Stimulated activated CD8-positive, alpha-beta memory T cell treated with anti-CD3 and anti-CD28 coated beads, Interleukin-4, amount 100 ng/mL, for 1 hour (primary cell): ENCODE measurements around the gene CNGA4.
"Not testable (repeated sequence)": the region's sequence is repeated elsewhere in the genome, so short reads cannot be mapped to it uniquely, and the experiment has no call there.

Source experiments
- DNase-seq, 2 donors: peaks; one replicate each; pipeline ENCODE4 v3.0.0-alpha.2; 2020; ENCODE audit warnings: low read depth in 2 of 2, low spot score in 1 of 2

Gene CNGA4

DNA sequence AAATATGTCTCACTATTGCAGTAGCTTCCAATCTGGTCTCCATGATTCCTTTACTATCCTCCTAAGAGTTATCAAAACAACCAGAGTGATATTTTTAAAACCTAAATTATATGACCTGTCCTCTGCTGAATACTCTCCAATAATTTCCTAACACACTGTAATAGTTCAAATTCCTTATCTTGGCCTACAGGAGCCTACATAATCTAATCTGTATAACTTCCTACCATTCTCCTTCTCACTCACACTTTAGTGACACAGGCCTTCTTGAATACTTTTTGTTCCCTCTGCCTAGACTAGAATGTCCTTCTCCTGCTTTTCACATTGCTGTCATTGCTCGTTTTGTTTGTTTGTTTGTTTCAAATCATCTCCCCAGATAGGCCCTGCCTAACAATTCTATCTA is 13.9 kb upstream of the CNGA4 start:
- no peak for DNase-seq

DNA sequence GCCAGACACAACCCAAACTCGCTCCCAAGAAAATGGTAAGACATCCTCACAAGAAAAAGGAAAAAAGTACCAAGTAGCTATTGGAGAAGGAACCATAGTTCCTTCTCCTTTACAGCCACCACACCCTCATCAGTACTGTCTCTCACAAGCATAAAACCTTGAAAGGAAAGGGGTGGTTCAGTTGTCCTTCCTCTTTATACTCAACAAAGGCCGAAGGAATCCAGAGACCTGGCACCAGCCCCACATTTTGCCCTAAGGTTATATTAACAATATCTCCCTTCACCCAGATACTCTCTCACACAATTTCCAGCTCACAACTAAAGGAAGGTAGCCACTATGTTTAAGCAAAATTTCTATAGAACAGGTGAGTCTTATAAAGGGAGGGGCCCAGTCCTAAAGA is 13.0 kb upstream of the CNGA4 start:
- DNase-seq: no peak

DNA sequence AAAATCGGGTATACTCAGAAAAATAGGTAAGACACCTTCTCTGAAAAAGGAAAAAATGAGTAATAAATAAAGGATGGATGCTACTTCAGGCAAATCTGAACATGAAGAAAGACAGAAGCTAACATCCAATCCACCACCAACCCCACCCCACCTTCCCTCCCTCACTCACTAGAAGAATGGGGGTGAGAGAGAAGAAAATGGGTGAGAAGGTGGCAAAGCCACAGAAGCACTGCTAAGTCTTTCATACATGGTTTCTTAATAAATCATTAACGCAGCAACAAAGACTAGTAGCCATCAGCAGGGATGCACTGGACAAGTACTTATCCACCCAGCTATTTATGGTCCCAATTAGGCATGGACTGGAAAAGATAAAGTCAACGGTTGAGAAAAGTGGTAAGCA is 10.4 kb upstream of the CNGA4 start:
- no peak for DNase-seq

DNA sequence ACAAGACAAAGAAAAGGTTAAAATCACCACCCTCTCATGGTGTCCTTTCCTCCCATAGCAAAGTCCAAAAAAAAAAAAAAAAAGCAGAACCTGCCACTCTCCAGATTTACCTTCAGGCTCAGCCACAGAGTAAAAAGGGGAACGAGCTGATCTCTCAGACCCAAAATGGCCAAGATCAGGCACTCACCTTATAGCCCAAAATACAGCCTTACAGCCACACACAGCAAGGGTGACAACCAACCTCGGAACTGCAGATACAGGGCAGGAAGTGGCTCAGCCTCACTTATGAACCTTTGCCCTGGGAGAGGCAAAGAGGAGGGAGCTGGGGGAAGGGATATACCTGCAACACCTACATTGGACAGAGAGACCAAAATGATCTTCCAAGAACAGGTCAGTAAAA is 9.0 kb upstream of the CNGA4 start:
- no peak for DNase-seq

DNA sequence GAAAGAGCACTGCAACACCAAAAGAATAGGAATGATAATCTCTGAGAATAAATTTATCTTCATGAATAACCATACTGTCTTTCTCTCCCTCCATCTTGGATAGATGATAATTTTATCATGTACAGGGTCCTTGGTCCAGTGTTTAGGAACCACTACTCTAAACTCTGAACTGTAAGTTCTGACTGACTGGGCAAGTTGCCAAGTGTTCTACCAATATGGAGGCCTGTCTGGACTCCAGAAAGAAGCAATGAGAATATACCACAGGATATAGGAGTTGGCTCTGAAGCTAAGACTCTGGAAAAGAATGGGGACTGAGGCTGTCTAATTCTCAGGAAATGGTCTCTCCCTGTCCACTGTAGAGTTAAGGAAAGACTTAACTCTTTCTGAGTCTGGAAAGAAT is 6.0 kb upstream of the CNGA4 start:
- no peak for DNase-seq

DNA sequence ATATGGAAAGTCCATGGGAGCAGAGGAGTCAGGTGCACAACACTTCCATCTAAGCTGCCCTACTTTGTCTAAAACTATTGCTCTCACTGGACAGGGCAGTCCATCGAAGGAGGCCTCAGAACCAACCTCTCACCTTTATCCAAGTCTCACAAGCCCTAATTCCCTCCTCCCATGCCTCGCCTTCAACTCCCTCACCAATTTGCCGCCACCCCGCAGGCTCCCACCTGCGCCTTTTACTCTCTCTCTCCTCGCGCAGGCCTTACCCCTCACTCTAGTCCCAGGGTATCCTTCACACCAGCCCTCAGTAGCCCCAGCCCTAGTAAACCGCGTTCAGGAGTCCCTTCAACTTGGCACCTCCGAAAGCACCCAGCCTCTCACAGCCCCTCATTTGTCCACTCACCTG is 4.9 kb upstream of the CNGA4 start:
- no peak for DNase-seq

DNA sequence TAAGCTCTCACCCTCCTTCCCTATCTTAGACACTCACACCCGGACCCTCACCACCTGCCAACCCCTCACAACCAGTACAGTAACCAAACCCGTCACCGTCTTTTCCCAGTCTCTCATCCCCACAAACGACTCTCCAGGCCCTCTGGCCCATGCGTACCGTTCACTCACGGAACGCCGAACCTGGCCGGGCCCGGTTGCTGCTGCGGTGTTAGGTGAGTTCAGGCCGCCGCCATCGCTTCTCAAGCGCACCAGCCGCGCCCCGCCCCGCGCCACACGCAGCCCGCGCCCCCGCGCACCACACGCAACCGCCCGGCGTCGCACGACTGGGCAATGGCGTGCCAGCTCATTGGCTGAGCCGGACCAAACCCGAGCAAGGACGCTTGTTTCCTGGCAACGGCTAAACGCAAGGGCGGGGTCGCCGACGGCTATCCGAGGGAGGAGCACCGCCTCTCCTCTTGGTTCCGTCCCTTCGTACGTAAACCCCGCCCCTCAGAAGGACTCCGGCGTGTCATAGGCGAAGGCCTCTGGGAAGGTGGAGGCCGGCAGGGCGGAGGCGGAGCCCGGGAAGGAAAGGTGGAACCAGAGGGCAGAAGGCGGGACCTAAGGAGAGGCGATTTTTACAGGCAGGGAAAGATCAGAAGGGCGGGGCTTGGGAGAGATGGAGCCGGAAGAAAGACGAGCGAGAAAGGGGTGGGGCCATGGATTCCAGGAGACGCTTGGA is 4.3 kb upstream of the CNGA4 start, which contains the start of gene FHIP1B:
TSS of gene FHIP1B (minus strand) at position 250 of the 721 bp plus-strand sequence. CDS start 10,120 bp downstream, outside the sequence.
- peak; percentile 95 to 99 for DNase-seq

DNA sequence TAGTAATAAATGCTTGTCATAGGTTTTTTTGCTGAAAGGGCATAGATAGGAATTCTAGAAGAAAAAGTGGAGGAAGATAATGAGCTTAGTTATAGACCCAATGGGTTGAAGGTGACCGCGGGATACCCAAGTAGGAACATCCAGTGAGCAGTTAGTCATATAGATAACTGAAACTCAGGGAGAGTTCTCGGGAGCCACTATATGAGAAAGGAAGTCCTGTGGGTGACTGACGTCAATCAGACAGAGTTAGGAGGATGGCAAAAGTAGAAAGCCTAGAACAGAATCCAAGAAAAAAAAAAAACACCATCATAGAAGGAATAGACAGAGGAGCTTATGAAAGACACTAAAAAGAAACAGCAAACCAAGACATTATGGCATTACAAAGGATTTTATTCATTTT is 1.6 kb upstream of the CNGA4 start:
- no peak for DNase-seq

DNA sequence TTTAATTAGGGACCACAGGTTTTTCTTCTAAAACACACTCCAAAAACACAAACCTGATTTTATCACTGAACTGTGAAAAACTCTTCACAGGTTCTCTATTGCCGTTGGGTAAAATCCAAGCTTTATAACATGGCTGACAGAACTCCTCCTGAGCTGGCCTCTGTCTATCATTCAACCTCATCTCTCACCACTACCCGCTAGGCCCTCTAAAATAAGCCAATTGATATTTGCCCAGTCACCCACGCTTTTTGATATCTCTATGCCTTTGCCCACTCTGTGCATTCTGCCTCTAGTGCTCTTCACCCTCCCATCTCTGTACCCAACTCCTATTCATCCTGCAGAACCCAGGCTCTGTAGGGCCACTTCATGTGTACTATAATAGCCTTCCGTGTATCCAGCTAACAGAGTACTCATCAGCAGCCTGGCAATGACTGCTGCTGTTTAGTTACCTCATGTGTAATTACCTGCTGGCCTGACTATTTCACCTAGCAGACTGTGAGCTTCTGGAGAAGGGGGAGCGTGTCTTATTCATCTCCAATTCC is 1.1 kb upstream of the CNGA4 start:
- DNase-seq: no peak

DNA sequence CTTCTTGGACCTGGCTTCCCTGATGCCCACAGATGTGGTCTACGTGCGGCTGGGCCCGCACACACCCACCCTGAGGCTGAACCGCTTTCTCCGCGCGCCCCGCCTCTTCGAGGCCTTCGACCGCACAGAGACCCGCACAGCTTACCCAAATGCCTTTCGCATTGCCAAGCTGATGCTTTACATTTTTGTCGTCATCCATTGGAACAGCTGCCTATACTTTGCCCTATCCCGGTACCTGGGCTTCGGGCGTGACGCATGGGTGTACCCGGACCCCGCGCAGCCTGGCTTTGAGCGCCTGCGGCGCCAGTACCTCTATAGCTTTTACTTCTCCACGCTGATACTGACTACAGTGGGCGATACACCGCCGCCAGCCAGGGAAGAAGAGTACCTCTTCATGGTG is 1.2 kb downstream of the CNGA4 start:
- DNase-seq: no peak

DNA sequence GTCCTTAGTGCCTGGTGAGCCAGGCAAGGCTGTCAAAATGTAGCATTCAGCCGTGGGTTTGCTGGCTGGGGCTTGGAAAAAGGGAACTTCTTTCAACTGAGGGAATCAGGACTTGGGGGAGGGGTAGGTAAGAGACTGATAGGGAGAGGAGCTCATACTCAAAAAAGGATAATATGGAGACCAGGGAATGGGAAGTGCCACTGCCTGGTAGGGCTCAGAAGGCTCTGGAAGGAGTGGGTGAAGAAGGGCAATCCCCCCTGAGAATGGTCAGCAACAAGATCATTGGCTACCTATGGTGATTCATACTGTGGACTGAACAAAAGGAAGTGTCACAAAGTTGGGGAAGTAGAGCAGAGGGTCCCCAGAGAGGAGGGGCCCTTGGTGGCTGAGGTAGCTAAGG is 1.9 kb downstream of the CNGA4 start:
- no peak for DNase-seq

DNA sequence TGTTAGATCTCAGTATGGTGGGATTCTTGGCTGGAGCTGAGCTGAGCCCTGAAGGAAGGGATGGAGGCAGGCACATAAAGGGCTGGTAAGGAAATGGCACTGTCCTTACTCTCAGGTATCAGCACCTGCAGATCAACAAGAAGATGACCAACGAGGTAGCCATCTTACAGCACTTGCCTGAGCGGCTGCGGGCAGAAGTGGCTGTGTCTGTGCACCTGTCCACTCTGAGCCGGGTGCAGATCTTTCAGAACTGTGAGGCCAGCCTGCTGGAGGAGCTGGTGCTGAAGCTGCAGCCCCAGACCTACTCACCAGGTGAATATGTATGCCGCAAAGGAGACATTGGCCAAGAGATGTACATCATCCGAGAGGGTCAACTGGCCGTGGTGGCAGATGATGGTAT is 2.4 kb downstream of the CNGA4 start:
- no peak for DNase-seq

DNA sequence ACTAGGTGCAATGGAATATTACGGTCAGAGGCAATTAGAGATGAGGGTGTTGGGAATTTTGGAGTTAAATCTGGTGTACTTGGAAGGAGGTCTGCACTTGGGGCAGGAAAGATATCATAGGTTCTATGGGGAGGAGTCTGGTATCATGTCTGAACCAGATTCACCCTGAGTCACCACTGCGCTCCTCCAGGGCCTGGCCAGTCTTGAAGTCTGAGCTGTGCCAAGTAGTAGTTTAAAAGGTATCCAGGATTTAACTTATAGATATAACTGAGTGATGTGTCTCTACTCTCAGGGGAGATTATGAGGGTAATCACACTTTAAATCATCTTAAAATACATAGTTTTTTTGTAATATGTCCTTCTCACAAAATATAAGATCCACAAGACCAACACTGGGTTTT is 6.6 kb downstream of the CNGA4 start:
- no peak for DNase-seq

DNA sequence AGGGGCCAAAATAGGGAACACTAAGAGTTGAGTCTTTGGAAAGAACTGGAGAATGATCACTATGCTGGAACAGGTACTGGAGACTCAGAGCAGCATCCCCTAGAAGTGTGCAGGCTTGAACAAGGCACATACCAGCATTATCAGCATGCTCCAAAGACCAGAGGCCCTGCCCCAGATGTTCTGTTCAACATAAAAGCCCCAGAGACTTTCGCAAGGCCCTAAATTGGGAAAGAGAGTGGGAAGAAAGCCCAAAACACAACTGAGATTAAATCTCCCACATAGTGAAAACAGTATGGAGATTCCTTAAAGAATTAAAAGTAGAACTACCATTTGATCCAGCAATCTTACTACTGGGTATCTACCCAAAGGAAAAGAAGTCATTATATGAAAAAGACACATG is 9.4 kb downstream of the CNGA4 start:
- DNase-seq: no peak

DNA sequence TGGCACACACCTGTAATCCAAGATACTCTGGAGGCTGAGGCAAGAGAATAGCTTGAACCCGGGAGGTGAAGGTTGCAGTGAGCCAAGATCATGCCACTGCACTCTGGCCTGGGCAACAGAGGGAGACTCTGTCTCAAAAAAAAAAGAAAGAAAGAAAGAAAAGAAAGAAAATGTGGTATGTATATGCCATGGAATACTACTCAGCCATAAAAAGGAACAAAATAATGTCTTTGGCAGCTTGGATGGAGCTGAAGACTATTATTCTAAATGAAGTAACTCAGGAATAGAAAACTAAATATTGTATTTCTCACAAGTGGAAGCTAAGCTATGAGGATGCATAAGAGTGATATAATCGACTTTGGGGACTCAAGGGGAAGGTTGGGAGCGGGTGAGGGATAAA is 10.0 kb downstream of the CNGA4 start:
- not testable (repeated sequence) for DNase-seq

DNA sequence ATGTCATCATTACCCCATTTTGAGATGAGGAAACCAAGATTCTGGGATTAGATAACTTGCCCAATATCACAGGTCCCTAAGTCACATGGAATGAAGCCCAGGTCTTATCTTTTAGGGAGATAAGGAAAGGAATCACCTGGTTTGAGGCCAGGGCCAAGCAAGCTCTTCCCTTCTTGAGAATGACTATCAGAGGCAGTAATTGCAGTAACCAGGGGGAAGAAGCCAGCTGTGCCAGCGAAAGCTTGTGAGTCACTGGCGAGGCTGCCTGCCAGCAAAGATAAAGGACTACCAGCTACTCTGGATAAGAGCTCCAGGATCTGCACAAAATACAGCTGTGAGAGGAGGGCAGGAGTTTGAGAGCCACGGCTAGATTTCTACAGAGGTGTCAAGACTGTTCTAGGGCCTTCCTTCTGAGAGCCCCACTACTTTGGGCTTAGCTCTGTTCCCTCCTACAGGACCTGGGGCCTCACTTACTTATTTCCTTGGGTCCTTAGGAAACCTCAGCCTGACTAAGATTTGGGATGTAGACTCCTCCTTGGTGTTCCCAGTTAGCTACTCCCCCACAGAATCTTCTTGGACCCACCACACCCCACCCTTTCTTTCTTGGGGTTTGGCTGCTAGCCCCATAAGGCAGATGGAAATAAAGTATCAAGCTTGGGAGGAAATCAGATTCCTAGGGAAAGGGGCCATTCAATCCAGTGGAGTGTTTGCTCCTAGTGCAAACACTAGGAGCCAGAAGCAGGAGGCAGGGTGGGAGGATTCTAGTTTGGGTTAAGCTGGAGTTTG is 11.1 kb downstream of the CNGA4 start:
- no peak for DNase-seq

DNA sequence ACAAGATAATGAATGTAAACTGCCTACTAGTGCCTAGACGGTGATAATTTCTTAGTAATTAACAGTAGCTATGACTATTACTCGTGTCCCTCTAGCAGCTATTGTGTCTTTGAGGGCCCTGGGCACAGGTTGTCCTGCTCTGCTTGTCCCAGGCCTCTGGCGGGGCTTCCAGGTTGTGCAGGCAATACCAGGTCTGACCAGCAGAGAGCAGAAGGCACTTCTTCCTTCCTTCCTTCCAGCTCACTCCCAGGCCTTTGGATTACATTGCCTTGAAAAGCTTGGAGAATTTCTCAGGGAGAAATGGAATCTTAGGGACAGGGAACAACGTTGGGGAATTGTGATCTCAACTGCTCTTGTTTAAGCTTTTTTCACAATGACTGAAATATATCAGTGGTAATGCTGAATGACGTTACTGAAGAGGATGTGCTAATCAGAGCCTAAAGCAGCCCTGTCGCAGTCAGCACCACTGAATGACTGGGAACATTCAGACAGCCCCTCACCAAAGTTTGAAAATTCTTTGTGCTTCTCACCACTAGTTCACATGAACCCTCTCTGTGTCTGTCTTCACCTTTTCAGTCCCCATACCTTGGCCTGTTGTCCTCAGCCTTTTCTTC is 12.3 kb downstream of the CNGA4 start:
- no peak for DNase-seq

DNA sequence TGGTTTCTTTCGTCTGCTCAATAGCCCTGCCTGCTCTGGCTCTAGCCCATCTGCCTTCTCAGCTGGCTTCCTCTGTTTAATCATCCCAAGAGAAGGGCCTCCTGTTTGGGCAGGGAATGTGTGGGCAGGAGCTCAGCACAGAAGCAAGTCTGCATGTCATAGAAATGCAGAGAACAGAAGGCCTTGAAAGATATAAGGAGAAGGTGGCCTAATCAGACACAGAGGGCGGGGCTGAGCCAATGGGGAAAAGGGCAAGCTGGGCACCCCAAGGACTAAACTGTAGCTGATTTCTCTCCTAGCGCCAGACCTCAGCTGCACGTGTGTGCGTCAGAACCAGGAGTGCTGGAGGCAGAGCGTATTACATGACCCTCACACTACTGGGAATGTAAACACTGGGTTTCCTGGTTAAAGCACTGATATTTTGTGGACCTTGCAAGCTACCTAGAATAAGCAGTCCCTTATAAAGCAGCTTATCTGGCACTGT is 13.1 kb downstream of the CNGA4 start:
- DNase-seq: no peak

DNA sequence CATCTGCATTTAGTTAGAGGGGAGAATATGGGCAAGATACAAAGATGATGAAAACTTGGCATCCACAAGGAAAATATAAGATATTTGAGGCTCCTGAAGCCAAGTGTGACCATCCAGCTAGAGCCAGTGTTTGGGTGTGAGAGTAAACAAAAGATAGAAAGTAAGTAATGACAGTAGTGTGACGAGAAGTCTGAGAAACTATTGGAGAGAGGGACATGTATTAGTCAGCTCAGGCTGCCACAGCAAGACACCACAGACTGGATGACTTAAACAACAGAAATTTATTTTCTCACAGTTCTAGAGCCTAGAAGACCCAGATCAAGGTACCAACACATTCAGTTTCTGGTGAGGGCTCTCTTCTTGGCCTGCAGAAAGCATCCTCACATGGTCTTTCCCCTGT is 14.3 kb downstream of the CNGA4 start:
- DNase-seq: no peak

DNA sequence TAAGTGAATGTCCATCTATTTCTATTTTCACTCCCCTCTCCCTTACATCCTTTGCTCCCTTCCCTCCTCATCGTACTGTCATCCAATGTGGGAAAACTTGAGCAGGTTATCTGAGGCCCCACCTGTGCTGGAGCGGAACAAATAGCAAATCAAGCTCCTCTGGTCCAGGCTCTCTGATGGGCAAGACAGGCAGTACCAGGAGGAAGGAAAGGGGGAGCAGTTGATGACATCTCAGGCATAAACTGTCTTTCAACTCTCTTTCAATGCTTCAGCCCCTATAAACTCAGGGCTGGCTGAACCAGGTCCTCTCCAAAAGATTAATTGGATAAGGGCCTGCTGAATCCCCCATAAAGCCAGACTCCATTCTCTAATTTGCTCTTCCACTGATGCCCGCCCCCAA is 19.3 kb downstream of the CNGA4 start:
- no peak for DNase-seq

DNA sequence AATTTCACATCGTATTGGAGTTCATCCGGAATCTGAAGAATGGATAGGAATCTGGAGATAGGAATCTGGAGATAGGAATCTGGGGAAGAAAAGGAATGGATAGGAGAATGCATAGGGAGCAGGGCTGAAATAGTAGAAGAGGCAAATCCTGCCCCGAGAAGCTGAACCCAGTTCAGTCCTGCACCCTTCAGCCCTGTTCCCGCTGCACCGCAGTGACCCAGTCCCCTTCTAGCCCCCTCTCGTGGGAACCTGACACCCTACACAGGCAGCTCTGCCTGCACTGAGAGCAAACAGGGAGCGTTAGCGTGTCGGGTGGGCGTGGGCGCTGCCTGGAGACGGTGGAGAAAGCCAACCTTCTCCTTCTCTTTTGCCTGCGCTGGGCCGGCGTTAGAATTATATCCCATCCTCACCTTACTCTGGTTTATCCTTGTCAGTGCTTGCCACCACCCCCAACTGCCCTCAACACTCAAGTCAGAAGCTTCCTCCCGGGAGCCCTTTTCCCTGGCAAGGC is 19.7 kb downstream of the CNGA4 start:
- DNase-seq: no peak
